ENCODE data around the gene MAST4. TPM values are rescaled to one million over a fixed set of nuclear protein-coding genes. Genes with fewer than 3 reads are reported as not detected.

The MAST4 gene
- total and polyA plus RNA-seq, 2 of the 8 experiments (the other 6 are each of a cell fraction or from before 2014, with no cell fraction given): 1.5 to 2.6 TPM

DNA sequence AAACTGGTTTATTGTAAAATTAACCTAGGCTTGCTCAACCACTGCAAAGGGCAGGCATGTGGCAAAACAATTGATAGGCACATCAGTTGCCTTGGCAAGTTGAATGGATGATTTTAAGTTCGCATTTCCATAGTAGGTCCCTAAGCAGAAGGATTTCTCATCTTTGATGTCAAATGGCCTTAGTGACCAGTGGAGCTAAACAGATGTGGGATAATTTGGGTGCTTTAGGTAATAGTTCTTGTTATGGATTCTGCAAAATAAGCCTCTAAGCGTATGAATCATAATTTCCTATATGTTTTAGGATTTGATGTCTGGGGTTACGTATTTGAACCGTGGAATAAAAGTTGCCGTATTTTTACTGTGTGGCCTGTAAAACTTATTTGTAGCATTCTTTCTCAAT, 418.0 kb downstream of the MAST4 start:
- Histone ChIP-seq H3K79me1 (ENCODE audit: low read depth, low read length) (peaks cover 6% of the 10 kb centered on the region; the same call in 1 of the 2 replicates), H2BK12ac (ENCODE audit: low read depth, low read length) (no peak overlapping the region), H3K9me3 (ENCODE audit: insufficient read depth in 2 of 2, low read depth in 1 of 2, low read length in 1 of 2) (no peaks in the 10 kb centered on the region), H2BK5ac (ENCODE audit: low read depth, low read length) (no peak overlapping the region), H2BK15ac (ENCODE audit: low read length) (no peak overlapping the region), H3K36me3 (ENCODE audit: control insufficient read depth in 2 of 4, insufficient read depth in 4 of 4, low read length in 3 of 4) (no peaks in the 10 kb centered on the region), H2BK20ac (ENCODE audit: low read length) (no peak overlapping the region), H3K4me1 (replicated peaks in 1 of 4; ENCODE audit: control insufficient read depth in 3 of 4, insufficient read depth in 4 of 4, low read length in 3 of 4) (peaks cover 2 to 9% (median 2%) of the 10 kb centered on the region in 4 experiments; a peak in 5 of 7 replicates), H3K27ac (ENCODE audit: low read depth, low read length) (no peak overlapping the region), H3K4me2 (ENCODE audit: insufficient read depth in 1 of 2, low read depth in 2 of 2, low read length in 2 of 2) (no peak overlapping the region), H3K9ac (replicated peaks in 1 of 4; ENCODE audit: extremely low read depth in 1 of 4, low read depth in 3 of 4, low read length in 3 of 4) (no peak overlapping the region), H3K23ac (ENCODE audit: insufficient read length) (no peak overlapping the region), H2BK120ac (replicated peaks; ENCODE audit: low read depth, low read length) (no peak overlapping the region), H4K20me1 (replicated peaks in 1 of 2; ENCODE audit: control insufficient read depth in 1 of 2, insufficient read depth in 2 of 2, low read length in 2 of 2) (no peaks in the 10 kb centered on the region), H3K14ac (ENCODE audit: insufficient read length) (no peak overlapping the region), H4K8ac (ENCODE audit: extremely low read depth, insufficient read depth, low read length) (no peak overlapping the region), H3K27me3 (replicated peaks in 1 of 4; ENCODE audit: control insufficient read depth in 3 of 4, extremely low read depth in 1 of 4, insufficient read depth in 3 of 4, low read length in 3 of 4) (no peaks in the 10 kb centered on the region), H3K56ac (replicated peaks; ENCODE audit: insufficient read length, low read depth, low read length) (no peak overlapping the region), H2AK5ac (ENCODE audit: low read depth, low read length) (no peak overlapping the region), H3K23me2 (ENCODE audit: low read depth, low read length) (no peaks in the 10 kb centered on the region), H3K18ac (ENCODE audit: extremely low read depth, low read length) (no peak overlapping the region), H3K4ac (replicated peaks; ENCODE audit: insufficient read length, low read depth, low read length) (no peak overlapping the region), H4K91ac (replicated peaks; ENCODE audit: insufficient read length, low read length) (no peak overlapping the region), H3K79me2 (ENCODE audit: control insufficient read depth in 1 of 2, insufficient read depth in 2 of 2, low read length in 2 of 2) (no peaks in the 10 kb centered on the region), H2AFZ (ENCODE audit: low read length) (no peak overlapping the region), H3K4me3 (ENCODE audit: extremely low read depth in 1 of 4, insufficient read depth in 2 of 4, low read depth in 3 of 4, low read length in 4 of 4) (no peak overlapping the region), H4K5ac (ENCODE audit: insufficient read length, low read depth, low read length) (no peak overlapping the region)
- TF ChIP-seq EP300 (IDR thresholded peaks at IDR 0.05; ENCODE audit: borderline replicate concordance in 1 of 2, low read depth in 2 of 2, low read length in 2 of 2) (no peak), CEBPB (IDR thresholded peaks at IDR 0.05; ENCODE audit: low read depth, low read length) (no peak), EGR1 (IDR thresholded peaks at IDR 0.05; ENCODE audit: borderline replicate concordance, low read depth, low read length) (no peak), YY1 (IDR thresholded peaks at IDR 0.05; ENCODE audit: low read depth, low read length) (no peak), CHD1 (IDR thresholded peaks at IDR 0.05; ENCODE audit: low read depth, low read length) (no peak), TBP (IDR thresholded peaks at IDR 0.05; ENCODE audit: low read depth, low read length) (no peak)
- TF ChIP-seq, protein P1, sequence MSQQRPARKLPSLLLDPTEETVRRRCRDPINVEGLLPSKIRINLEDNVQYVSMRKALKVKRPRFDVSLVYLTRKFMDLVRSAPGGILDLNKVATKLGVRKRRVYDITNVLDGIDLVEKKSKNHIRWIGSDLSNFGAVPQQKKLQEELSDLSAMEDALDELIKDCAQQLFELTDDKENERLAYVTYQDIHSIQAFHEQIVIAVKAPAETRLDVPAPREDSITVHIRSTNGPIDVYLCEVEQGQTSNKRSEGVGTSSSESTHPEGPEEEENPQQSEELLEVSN (IDR thresholded peaks at IDR 0.05): no peak
- POLR2A ChIA-PET (ENCODE audit: partially characterized antibody): interaction anchor here (0.9 kb wide), 1 partner anchor 9 kb away, joined by 3 read pairs; no protein-coding TSS in a partner anchor
- DNase-seq (ENCODE audit: low read depth in 1 of 2, low spot score in 2 of 2) (no peak), FAIRE-seq (no peak)
- WGBS, 2 experiments (ENCODE audit: extremely low coverage in 1 of 2, insufficient coverage in 1 of 2, insufficient read length in 1 of 2, insufficient replicate concordance in 2 of 2, low coverage in 1 of 2, low lambda C conversion rate in 2 of 2, missing lambda C conversion rate in 1 of 2): 94% methylated on average over 5 of the region's 5 CpGs; no CpG with 5 or more reads in 1 of the 2 experiments
- CTCF ChIA-PET (ENCODE audit: partially characterized antibody): interaction anchor here (0.6 to 1.4 kb wide), 4 partner anchors 25 to 388 kb away, joined by 3 to 5 read pairs (median 3); no protein-coding TSS in a partner anchor

All from H1 (cell line).